Measurements from ENCODE around the gene SSB.
"Not testable (repeated sequence)": the region's sequence is repeated elsewhere in the genome, so short reads cannot be mapped to it uniquely, and the experiment has no call there.

The SSB gene

DNA sequence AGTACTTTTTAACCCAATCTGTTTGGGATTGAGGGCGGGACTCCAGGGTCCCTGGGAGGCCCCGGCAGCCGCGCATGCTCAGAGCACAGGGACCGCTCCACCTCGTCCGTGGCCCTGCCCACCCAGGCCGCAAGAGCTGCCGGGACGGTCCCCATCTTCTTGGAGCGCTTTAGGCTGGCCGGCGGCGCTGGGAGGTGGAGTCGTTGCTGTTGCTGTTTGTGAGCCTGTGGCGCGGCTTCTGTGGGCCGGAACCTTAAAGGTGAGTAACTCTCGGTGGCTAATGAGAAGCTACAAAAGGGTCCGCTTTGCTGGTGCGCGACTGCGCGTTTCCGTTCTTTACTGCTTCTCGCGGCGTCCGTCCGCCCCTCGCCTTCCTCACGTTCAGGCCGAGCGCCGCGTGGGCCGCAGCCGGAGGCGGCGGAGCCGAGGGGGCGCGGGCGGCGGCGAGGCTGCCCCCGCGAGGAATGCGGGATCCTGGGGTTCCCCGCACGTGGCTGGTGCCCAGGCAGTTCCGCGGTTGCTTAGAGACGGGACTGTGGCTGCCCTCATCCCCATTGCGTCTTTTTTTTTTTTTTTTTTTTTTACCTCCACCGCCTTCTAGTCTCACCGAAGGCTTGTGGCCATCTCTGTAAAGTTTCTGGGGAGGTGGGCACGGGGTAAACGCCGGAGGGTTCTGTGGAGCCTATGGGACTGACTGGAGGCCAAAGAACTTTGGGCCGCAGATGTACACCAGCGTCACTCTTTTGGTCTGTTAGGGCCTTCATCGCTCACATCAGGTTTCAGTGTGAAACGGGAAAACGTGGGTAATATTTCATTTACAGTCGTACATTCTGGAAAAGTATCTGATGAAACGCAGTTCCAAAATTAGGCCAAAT lies at the start of gene SSB:
Gene SSB (plus strand): TSS at position 154 of the 875 bp plus-strand sequence. CDS start 2,090 bp downstream, outside the sequence.
- H3K4me3 Mint-ChIP-seq, result peak within 1 kb of the TSS; percentile 87
- no peaks in the 10 kb centered on the region for H3K9me3 Mint-ChIP-seq
- H3K27ac Mint-ChIP-seq (ENCODE audit: low read depth), result peak within 1 kb of the TSS; percentile 93
- peaks cover 37% of the 10 kb centered on the region for H3K36me3 Mint-ChIP-seq (ENCODE audit: insufficient read depth)
- peaks cover 15% of the 10 kb centered on the region for H3K4me1 Mint-ChIP-seq
- H3K27me3 Mint-ChIP-seq, result no peaks in the 10 kb centered on the region
- ATAC-seq (replicated peaks; ENCODE audit: extremely low read depth, poor library complexity, severe bottlenecking) (peak; percentile 94), DNase-seq (ENCODE audit: low spot score in 2 of 2) (peak; percentile 64 to 78)

DNA sequence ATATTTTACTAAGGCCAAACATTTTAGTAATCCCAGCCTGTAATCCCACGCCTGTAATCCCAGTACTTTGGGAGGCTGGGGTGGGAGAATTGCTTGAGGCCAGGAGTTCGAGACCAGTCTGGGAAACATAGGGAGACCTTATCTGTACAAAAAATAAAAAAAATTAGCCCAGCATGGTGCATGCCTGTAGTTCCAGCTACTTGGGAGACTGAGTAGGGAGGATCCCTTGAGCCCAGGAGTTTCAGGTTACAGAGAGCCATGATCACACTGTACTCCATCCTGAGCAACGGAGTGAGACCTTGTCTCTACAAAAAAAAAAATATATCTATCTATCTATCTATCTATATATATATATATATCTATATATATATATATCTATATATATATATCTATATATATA lies 45.9 kb upstream of the SSB start:
- Mint-ChIP-seq H3K36me3 (ENCODE audit: insufficient read depth) (no peaks in the 10 kb centered on the region), H3K9me3 (no peaks in the 10 kb centered on the region), H3K4me3 (no peak overlapping the region), H3K27me3 (no peaks in the 10 kb centered on the region), H3K27ac (ENCODE audit: low read depth) (no peak overlapping the region), H3K4me1 (no peaks in the 10 kb centered on the region)
- no peak for ATAC-seq (replicated peaks; ENCODE audit: extremely low read depth, poor library complexity, severe bottlenecking)
- DNase-seq (ENCODE audit: low spot score in 2 of 2), result no peak

DNA sequence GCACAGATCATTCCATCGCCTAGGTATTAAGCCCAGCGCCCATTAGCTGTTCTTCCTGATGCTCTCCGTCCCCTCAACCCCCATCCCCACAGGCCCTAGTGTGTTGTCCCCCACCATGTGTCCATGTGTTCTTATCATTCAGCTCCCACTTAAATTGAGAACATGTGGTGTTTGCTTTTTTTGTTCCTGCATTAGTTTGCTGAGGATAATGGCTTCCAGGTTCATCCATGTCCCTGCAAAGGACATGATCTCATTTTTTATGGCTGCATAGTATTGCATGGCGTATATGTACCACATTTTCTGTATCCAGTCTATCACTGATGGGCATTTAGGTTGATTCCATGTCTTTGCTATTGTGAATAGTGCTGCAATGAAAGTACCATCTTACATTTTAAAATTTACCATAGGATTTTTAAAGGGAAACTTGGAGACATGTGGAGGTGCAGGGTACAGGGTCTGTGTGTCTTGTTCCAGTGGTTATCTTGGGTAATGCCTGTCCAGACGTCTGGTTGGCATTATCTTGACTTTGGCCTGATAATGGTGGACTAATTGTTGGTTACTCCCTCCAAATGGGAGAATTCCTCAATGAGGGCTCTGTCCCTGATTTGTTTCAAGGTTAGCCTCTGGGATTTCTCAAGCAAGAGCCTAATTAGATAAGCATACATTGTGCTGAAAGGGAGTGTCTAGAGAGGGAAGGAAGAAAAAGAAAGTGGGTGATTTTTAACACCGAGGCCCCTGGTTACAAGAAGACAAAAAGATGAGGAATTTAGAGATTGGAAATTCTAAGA lies 43.4 kb upstream of the SSB start:
- ATAC-seq (replicated peaks; ENCODE audit: extremely low read depth, poor library complexity, severe bottlenecking) (no peak), DNase-seq (ENCODE audit: low spot score in 2 of 2) (no peak)
- no peaks in the 10 kb centered on the region for H3K36me3 Mint-ChIP-seq (ENCODE audit: insufficient read depth)
- no peak overlapping the region for H3K27ac Mint-ChIP-seq (ENCODE audit: low read depth)
- H3K4me3 Mint-ChIP-seq, result no peak overlapping the region
- H3K9me3 Mint-ChIP-seq, result no peaks in the 10 kb centered on the region
- no peaks in the 10 kb centered on the region for H3K4me1 Mint-ChIP-seq
- no peaks in the 10 kb centered on the region for H3K27me3 Mint-ChIP-seq

DNA sequence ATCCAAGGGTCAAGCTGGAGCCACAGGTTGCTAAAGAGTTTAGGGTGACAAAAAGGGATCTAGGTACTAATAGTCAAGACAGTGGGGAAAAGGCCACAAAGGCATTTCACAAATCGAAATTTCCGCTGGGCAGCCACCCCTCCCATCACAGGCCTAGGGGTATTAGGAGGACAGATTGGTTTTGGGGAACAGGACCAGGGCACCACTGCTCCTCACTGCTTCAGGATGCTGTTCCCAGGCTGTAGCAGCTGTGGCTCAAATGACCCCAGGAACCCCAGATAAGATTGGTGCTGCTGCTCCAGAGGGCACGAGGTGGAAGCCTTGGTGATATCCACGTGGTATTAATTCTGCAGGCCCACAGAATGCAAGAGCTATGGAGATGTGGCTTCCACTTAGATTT lies 42.3 kb upstream of the SSB start:
- H3K27me3 Mint-ChIP-seq, result no peaks in the 10 kb centered on the region
- no peak overlapping the region for H3K27ac Mint-ChIP-seq (ENCODE audit: low read depth)
- H3K36me3 Mint-ChIP-seq (ENCODE audit: insufficient read depth), result no peaks in the 10 kb centered on the region
- no peaks in the 10 kb centered on the region for H3K9me3 Mint-ChIP-seq
- no peaks in the 10 kb centered on the region for H3K4me1 Mint-ChIP-seq
- no peak for DNase-seq (ENCODE audit: low spot score in 2 of 2)
- no peak overlapping the region for H3K4me3 Mint-ChIP-seq
- ATAC-seq (replicated peaks; ENCODE audit: extremely low read depth, poor library complexity, severe bottlenecking), result no peak

DNA sequence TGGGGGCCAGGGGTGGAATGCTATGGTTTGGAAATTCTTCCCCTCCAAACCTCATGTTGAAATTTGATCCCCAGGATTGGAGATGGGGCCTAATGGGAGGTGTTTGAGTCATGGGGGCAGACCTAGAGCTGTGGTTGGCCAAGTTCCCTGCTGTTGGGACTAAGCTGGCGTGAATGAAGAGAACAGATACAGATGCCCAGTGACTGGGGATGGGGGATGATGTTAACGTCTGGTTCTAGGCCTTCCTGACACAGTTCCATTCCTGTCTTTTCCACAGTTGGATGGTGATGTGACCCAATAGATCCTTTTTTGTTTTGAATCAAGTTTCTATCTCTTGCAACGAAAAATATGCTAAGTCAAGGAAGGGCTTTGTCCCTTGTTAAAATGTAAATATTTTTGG lies 41.3 kb upstream of the SSB start:
- Mint-ChIP-seq H3K9me3 (no peaks in the 10 kb centered on the region), H3K27ac (ENCODE audit: low read depth) (no peak overlapping the region), H3K4me3 (no peak overlapping the region), H3K36me3 (ENCODE audit: insufficient read depth) (no peaks in the 10 kb centered on the region), H3K27me3 (no peaks in the 10 kb centered on the region), H3K4me1 (peaks cover 8% of the 10 kb centered on the region)
- DNase-seq (ENCODE audit: low spot score in 2 of 2) (no peak), ATAC-seq (replicated peaks; ENCODE audit: extremely low read depth, poor library complexity, severe bottlenecking) (no peak)

DNA sequence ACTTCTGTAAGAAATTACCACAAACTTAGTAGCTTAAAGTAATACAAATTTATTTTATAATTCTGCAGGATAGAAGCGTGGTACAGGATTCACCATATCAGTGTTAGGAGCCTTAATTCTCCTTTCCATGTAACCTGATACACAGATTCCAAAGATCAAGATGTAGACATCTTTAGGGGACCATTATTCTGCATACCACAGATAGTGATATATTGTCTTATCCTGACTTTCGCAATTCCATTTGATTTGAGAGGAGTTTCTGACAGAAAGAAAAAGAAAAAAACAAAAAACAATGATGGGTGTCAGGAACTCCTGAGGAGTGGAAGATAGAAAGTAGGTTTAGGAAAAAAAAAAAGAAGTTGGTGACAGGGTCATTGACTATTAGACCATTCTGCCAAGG lies 40.9 kb upstream of the SSB start:
- H3K36me3 Mint-ChIP-seq (ENCODE audit: insufficient read depth), result no peaks in the 10 kb centered on the region
- ATAC-seq (replicated peaks; ENCODE audit: extremely low read depth, poor library complexity, severe bottlenecking), result no peak
- H3K4me3 Mint-ChIP-seq, result no peak overlapping the region
- no peaks in the 10 kb centered on the region for H3K9me3 Mint-ChIP-seq
- no peaks in the 10 kb centered on the region for H3K27me3 Mint-ChIP-seq
- H3K4me1 Mint-ChIP-seq, result peaks cover 11% of the 10 kb centered on the region
- DNase-seq (ENCODE audit: low spot score in 2 of 2), result no peak
- no peak overlapping the region for H3K27ac Mint-ChIP-seq (ENCODE audit: low read depth)

DNA sequence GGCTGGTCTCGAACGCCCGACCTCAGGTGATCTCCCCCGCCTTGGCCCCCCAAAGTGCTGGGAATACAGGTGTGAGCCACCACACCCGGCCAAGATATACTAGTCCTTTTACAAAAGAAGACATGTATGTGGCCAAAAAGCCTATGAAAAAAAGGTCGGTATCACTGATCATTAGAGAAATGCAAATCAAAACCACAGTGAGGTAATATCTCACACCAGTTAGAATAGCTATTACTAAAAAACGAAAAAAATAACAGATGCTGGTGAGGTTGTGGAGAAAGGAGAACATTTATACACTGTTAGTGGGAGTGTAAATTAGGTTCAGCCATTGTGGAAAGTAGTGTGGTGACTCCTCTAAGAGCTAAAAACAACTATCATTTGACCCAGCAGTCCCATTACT lies 38.7 kb upstream of the SSB start:
- H3K4me3 Mint-ChIP-seq, result no peak overlapping the region
- no peaks in the 10 kb centered on the region for H3K36me3 Mint-ChIP-seq (ENCODE audit: insufficient read depth)
- ATAC-seq (replicated peaks; ENCODE audit: extremely low read depth, poor library complexity, severe bottlenecking) (no peak), DNase-seq (ENCODE audit: low spot score in 2 of 2) (no peak)
- no peaks in the 10 kb centered on the region for H3K9me3 Mint-ChIP-seq
- no peaks in the 10 kb centered on the region for H3K27me3 Mint-ChIP-seq
- peaks cover 11% of the 10 kb centered on the region for H3K4me1 Mint-ChIP-seq
- H3K27ac Mint-ChIP-seq (ENCODE audit: low read depth), result no peak overlapping the region

DNA sequence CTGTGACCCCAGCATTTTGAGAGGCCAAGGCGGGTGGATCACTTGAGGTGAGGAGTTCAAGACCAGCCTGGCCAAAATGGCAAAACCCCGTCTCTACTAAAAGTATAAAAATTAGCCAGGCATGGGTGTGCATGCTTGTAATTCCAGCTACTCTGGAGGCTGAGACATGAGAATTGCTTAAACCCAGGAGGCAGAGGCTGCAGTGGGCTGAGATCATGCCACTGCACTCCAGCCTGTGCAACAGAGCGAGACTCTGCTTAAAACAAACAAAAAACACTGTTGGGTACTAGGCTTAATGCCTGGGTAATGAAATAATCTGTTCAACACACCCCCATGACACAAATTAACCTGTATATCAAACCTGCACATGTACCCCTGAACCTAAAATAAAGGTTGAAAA lies 37.9 kb upstream of the SSB start:
- H3K9me3 Mint-ChIP-seq; H3K36me3 Mint-ChIP-seq (ENCODE audit: insufficient read depth); DNase-seq (ENCODE audit: low spot score in 2 of 2); H3K4me3 Mint-ChIP-seq; H3K27ac Mint-ChIP-seq (ENCODE audit: low read depth); ATAC-seq (replicated peaks; ENCODE audit: extremely low read depth, poor library complexity, severe bottlenecking); H3K27me3 Mint-ChIP-seq: not testable (repeated sequence)
- H3K4me1 Mint-ChIP-seq, result peaks cover 11% of the 10 kb centered on the region

DNA sequence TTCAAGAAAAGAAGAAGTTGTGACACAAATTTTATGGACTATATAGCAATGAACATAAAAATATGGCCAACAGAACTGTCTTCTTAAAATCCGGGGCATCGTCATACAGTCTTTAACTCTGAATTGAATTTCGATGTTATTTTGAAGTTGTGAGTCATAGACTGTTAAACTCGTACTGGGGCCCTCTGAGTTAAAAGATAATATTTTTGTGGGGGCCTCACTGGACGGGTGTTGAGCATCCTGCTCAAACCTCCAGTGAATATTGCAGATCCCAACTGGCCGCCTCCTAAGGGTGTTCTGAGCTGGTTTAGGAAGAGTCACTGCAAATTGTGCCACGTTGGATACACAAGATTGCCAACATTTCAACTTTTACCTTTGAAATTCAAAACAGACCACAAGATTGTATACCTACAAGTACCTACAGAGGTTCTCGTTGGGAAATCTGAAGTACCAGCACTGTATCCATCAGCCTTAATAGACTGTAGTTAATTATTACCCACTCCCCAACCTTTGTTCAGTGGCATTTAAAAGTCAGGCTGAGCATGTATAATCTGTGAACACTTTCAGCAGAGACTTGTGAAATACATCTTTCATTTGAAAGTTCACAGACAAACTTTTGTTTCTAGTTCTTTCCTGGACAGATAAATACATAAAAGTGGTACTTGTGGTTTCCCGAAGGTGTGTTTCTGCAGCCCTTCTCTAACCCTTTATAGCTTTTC lies 37.3 kb upstream of the SSB start:
- ATAC-seq (replicated peaks; ENCODE audit: extremely low read depth, poor library complexity, severe bottlenecking) (no peak), DNase-seq (ENCODE audit: low spot score in 2 of 2) (no peak)
- H3K4me3 Mint-ChIP-seq, result no peak overlapping the region
- no peaks in the 10 kb centered on the region for H3K9me3 Mint-ChIP-seq
- no peak overlapping the region for H3K27ac Mint-ChIP-seq (ENCODE audit: low read depth)
- peaks cover 11% of the 10 kb centered on the region for H3K4me1 Mint-ChIP-seq
- H3K27me3 Mint-ChIP-seq, result no peaks in the 10 kb centered on the region
- no peaks in the 10 kb centered on the region for H3K36me3 Mint-ChIP-seq (ENCODE audit: insufficient read depth)

DNA sequence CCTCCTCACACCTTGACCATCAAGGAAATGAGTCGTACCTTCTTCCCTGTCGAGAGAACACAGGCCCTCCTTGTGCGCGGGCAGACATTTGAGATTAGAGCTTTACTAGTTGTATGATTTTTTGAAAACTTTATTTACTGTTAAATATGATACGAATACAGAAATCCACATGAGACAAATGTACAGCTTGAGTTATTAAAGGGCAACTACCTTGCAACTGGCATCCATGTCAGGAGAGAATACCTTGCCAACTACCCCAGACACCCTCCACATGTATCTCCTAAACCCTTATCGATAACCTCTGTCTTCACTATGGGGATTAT lies 36.7 kb upstream of the SSB start:
- no peak for ATAC-seq (replicated peaks; ENCODE audit: extremely low read depth, poor library complexity, severe bottlenecking)
- Mint-ChIP-seq H3K4me3 (no peak overlapping the region), H3K36me3 (ENCODE audit: insufficient read depth) (no peaks in the 10 kb centered on the region), H3K27me3 (no peaks in the 10 kb centered on the region), H3K9me3 (no peaks in the 10 kb centered on the region), H3K4me1 (peaks cover 11% of the 10 kb centered on the region), H3K27ac (ENCODE audit: low read depth) (peak overlapping the region; percentile 14)
- DNase-seq (ENCODE audit: low spot score in 2 of 2), result no peak

DNA sequence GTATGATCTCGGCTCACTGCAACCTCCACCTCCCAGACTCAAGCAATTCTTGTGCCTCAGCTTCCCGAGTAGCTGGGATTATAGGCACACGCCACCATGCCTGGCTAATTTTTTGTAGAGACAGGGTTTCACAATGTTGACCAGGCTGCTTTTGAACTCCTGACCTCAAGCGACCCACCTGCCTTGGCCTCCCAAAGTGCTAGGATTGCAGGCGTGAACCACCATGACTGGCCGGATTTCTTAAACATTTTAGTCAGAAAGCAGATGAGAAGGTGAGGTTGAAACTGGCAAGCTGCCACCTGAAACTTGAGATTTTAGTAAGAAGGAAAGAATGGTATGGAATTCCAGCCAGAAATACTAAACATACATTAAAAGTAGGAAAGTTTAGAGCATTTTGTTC lies 33.1 kb upstream of the SSB start:
- Mint-ChIP-seq H3K4me1 (peaks cover 24% of the 10 kb centered on the region), H3K27ac (ENCODE audit: low read depth) (no peak overlapping the region), H3K27me3 (no peaks in the 10 kb centered on the region), H3K36me3 (ENCODE audit: insufficient read depth) (peaks cover 2% of the 10 kb centered on the region), H3K4me3 (no peak overlapping the region), H3K9me3 (no peaks in the 10 kb centered on the region)
- ATAC-seq (replicated peaks; ENCODE audit: extremely low read depth, poor library complexity, severe bottlenecking) (no peak), DNase-seq (ENCODE audit: low spot score in 2 of 2) (no peak)

DNA sequence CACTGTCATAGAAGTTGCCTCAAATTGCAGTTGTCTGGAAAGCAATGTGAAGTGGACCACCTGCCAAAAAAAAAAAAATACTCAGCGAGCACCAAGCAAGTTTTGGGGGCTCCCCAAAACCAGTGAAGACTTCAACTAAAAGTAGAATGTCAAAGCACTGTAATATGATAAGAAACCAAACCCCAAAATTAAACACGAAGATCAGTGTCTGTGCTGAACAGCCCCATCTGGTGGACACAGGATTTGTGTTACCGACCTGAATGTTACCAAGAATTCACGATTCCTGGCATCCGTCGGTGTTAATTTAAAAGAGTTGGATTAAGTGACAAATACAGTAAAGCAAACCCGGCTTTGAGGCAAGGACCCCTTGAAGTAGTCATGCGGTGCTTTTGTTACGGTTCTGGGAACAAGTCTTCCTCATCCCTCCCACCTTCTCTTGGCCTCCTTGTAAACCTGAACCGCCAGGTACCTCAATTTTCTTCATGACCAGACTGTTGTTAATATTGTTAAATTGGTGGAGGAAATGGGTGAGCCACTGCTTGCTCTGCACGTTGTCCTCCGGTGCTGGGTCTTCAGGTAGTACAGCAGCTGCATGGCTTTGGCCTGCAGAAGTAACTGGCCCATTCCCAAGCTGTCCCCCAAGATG lies 31.3 kb upstream of the SSB start:
- H3K27ac Mint-ChIP-seq (ENCODE audit: low read depth), result no peak overlapping the region
- peak; percentile 60 for ATAC-seq (replicated peaks; ENCODE audit: extremely low read depth, poor library complexity, severe bottlenecking)
- peaks cover 16% of the 10 kb centered on the region for H3K4me1 Mint-ChIP-seq
- H3K36me3 Mint-ChIP-seq (ENCODE audit: insufficient read depth), result peaks cover 2% of the 10 kb centered on the region
- peak overlapping the region; percentile 78 for H3K4me3 Mint-ChIP-seq
- H3K27me3 Mint-ChIP-seq, result no peaks in the 10 kb centered on the region
- H3K9me3 Mint-ChIP-seq, result no peaks in the 10 kb centered on the region
- peak; percentile 45 to 57 for DNase-seq (ENCODE audit: low spot score in 2 of 2)

Measured in central memory CD8-positive, alpha-beta T cell (primary cell).